Measurements from ENCODE around the gene PACSIN2.
A peak's percentile ranks its signal among the peaks of the same experiment; 100 is the strongest.

PACSIN2 gene

DNA sequence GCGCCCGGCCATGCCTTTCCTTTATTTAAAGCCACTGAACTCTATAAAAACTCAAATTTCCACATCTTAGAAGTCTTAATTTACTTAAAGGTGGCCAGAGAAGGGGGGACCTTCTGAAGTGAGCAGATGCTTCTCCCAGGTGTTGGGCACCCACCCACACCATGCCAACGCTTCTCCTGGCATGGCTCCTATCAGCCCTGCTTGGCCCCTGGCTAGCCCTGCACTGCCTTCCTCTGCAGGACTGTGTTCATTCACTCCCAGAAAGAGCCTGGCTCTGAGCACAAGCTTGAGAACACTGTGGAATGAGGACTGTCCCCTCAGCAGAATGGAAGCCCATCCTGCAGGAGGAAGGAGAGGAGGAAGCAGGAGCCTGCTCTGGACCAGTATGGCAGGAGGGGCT lies 123.3 kb downstream of the PACSIN2 start:
- TF ChIP-seq SPI1 (IDR thresholded peaks at IDR 0.05; ENCODE audit: borderline replicate concordance, low read depth) (no peak), POLR2AphosphoS5 (IDR thresholded peaks at IDR 0.05; ENCODE audit: low read depth) (no peak), GABPA (IDR thresholded peaks at IDR 0.05; ENCODE audit: low read depth) (no peak)
- TF ChIP-seq, protein P1, sequence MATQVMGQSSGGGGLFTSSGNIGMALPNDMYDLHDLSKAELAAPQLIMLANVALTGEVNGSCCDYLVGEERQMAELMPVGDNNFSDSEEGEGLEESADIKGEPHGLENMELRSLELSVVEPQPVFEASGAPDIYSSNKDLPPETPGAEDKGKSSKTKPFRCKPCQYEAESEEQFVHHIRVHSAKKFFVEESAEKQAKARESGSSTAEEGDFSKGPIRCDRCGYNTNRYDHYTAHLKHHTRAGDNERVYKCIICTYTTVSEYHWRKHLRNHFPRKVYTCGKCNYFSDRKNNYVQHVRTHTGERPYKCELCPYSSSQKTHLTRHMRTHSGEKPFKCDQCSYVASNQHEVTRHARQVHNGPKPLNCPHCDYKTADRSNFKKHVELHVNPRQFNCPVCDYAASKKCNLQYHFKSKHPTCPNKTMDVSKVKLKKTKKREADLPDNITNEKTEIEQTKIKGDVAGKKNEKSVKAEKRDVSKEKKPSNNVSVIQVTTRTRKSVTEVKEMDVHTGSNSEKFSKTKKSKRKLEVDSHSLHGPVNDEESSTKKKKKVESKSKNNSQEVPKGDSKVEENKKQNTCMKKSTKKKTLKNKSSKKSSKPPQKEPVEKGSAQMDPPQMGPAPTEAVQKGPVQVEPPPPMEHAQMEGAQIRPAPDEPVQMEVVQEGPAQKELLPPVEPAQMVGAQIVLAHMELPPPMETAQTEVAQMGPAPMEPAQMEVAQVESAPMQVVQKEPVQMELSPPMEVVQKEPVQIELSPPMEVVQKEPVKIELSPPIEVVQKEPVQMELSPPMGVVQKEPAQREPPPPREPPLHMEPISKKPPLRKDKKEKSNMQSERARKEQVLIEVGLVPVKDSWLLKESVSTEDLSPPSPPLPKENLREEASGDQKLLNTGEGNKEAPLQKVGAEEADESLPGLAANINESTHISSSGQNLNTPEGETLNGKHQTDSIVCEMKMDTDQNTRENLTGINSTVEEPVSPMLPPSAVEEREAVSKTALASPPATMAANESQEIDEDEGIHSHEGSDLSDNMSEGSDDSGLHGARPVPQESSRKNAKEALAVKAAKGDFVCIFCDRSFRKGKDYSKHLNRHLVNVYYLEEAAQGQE (IDR thresholded peaks at IDR 0.05; ENCODE audit: insufficient replicate concordance, low read depth) = no peak
- TF ChIP-seq, protein P2, sequence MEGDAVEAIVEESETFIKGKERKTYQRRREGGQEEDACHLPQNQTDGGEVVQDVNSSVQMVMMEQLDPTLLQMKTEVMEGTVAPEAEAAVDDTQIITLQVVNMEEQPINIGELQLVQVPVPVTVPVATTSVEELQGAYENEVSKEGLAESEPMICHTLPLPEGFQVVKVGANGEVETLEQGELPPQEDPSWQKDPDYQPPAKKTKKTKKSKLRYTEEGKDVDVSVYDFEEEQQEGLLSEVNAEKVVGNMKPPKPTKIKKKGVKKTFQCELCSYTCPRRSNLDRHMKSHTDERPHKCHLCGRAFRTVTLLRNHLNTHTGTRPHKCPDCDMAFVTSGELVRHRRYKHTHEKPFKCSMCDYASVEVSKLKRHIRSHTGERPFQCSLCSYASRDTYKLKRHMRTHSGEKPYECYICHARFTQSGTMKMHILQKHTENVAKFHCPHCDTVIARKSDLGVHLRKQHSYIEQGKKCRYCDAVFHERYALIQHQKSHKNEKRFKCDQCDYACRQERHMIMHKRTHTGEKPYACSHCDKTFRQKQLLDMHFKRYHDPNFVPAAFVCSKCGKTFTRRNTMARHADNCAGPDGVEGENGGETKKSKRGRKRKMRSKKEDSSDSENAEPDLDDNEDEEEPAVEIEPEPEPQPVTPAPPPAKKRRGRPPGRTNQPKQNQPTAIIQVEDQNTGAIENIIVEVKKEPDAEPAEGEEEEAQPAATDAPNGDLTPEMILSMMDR (IDR thresholded peaks at IDR 0.05; ENCODE audit: insufficient read depth, low read length) = no peak
- Histone ChIP-seq H3K4me3 (replicated peaks; ENCODE audit: insufficient read depth, low read length) (no peak overlapping the region), H3K27ac (replicated peaks) (peak overlapping the region; percentile 70), H3K27me3 (ENCODE audit: insufficient read depth, poor library complexity, severe bottlenecking) (no peaks in the 10 kb centered on the region)
- no peak for DNase-seq (ENCODE audit: low read depth in 1 of 2, low spot score in 1 of 2)

DNA sequence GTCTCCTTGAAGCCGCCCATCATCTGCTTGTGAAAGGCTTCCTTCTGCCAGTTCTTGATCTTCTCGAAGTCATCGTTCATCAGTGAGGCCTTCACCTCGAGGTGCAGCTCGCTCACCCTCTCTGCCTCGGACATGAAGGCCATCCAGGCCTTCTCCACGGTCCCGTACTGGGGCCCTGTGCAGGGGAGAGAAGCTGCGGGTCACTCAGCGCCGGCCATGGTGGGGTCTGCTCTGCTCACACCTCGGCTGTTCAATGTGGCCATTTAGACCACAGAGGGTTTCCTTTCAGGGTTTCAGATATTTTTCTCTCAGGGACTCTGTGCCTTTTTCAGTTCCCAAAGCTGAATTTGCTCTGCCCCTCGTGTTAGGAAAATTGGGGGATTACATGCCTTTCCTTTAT lies 123.9 kb downstream of the PACSIN2 start:
- Histone ChIP-seq H3K4me3 (replicated peaks; ENCODE audit: insufficient read depth, low read length) (no peak overlapping the region), H3K27me3 (ENCODE audit: insufficient read depth, poor library complexity, severe bottlenecking) (no peaks in the 10 kb centered on the region), H3K27ac (replicated peaks) (no peak overlapping the region)
- DNase-seq (ENCODE audit: low read depth in 1 of 2, low spot score in 1 of 2) = no peak
- TF ChIP-seq SPI1 (IDR thresholded peaks at IDR 0.05; ENCODE audit: borderline replicate concordance, low read depth) (no peak), POLR2AphosphoS5 (IDR thresholded peaks at IDR 0.05; ENCODE audit: low read depth) (no peak), GABPA (IDR thresholded peaks at IDR 0.05; ENCODE audit: low read depth) (no peak)
- TF ChIP-seq, protein P1 (IDR thresholded peaks at IDR 0.05; ENCODE audit: insufficient replicate concordance, low read depth) = no peak
- TF ChIP-seq, protein P2 (IDR thresholded peaks at IDR 0.05; ENCODE audit: insufficient read depth, low read length) = no peak

DNA sequence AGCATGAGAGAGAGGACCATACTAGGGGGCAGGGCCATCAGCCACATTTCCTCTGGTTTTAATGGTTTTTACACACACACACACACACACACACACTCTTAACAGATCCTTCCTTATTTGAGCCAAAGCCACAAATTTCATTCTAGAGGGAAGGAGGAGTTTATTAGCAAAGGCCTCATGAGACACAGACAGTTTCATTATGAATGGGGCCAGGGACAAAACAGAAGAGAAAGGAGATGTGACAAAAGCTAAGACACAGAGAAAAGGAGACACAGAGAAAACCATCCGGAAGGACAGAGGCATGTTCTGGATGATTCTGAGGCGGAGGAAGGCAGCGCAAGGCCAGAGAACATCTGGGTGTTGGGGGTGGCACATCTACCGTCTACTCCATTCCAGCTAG lies 125.6 kb downstream of the PACSIN2 start:
- TF ChIP-seq, protein P2 (IDR thresholded peaks at IDR 0.05; ENCODE audit: insufficient read depth, low read length) = no peak
- TF ChIP-seq SPI1 (IDR thresholded peaks at IDR 0.05; ENCODE audit: borderline replicate concordance, low read depth) (peak; percentile 39; the same call in 1 of the 2 replicates), POLR2AphosphoS5 (IDR thresholded peaks at IDR 0.05; ENCODE audit: low read depth) (peak; percentile 74; the same call in 1 of the 2 replicates), GABPA (IDR thresholded peaks at IDR 0.05; ENCODE audit: low read depth) (0 out of 2 replicates have a peak, but pooled peaks have one; percentile 36)
- TF ChIP-seq, protein P1 (IDR thresholded peaks at IDR 0.05; ENCODE audit: insufficient replicate concordance, low read depth) = no peak
- Histone ChIP-seq H3K4me3 (replicated peaks; ENCODE audit: insufficient read depth, low read length) (no peak overlapping the region), H3K27me3 (ENCODE audit: insufficient read depth, poor library complexity, severe bottlenecking) (no peaks in the 10 kb centered on the region), H3K27ac (replicated peaks) (peak overlapping the region; percentile 56)
- peak; percentile 73 to 84 for DNase-seq (ENCODE audit: low read depth in 1 of 2, low spot score in 1 of 2)
